ENCODE results near the gene ALDH18A1.
"Not testable (repeated sequence)": the region's sequence is repeated elsewhere in the genome, so short reads cannot be mapped to it uniquely, and the experiment has no call there.

The ALDH18A1 gene

DNA sequence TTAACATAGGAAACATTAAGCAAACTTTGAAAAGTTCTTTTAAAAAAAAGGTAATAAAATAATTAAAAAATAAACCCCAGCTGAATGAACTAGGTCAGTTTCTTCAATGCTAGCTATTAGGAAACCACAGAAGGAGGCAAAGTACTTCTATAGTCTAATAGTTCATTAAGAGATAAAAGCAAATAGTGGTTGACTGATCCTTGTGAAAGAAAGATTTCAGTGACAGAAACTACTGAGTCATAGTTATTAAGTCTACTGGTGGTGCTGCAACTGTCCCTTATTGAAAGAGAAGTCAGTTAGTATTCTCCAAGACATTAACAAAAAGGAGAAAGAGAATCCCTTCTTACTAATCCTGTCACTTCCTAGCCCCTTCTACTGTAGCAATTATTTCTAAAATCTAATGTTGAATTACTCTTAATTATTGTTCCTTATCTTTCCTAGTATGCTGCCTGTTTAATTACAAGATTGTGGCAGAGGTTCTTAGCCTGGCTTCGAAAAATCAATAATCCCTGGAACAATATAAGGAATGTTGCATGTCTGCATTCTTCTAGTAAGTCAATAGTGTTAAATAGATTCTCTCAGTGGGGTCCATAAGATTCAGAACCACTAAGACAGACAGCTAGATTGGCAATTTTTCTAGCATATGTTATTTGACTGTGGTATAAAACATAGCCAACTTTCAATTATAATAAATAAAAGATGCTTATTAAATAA, 19.0 kb upstream of the ALDH18A1 start:
- FAIRE-seq: no peak
- no peak for TF ChIP-seq TAF1 (IDR thresholded peaks at IDR 0.05; ENCODE audit: low read depth, low read length)
- no peak for TF ChIP-seq SPI1 (IDR thresholded peaks at IDR 0.05; ENCODE audit: low read depth, low read length)
- no peak for TF ChIP-seq POLR2A (IDR thresholded peaks at IDR 0.05; ENCODE audit: low read depth, low read length)
- no peak for TF ChIP-seq POU2F2 (IDR thresholded peaks at IDR 0.05; ENCODE audit: low read depth, low read length)
- TF ChIP-seq PAX5 (IDR thresholded peaks at IDR 0.05; ENCODE audit: insufficient read depth, low read length, severe bottlenecking): no peak
- no peak for TF ChIP-seq POLR2AphosphoS5 (IDR thresholded peaks at IDR 0.05; ENCODE audit: low read depth, low read length)
- DNase-seq (ENCODE audit: insufficient read length, low spot score): no peak

DNA sequence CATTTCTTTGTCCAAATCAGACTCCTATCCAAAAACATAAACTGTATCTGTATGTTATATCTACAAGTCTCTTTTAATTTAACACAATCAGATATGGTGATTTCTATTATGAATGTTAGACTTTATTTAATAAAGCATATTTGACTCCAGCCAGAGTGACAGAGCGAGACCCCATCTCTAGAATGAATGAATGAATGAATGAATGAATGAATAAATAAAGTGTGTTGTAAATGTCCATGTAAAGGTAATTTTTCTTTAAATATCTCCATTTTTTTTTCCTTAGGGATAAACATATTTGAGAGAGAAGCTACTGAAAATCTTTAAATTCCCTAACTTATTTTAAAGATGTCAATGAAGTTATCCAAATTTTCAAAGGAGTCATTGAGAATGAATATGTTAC, 18.1 kb upstream of the ALDH18A1 start:
- FAIRE-seq: no peak
- DNase-seq (ENCODE audit: insufficient read length, low spot score): no peak
- TF ChIP-seq TAF1 (IDR thresholded peaks at IDR 0.05; ENCODE audit: low read depth, low read length) (no peak), POU2F2 (IDR thresholded peaks at IDR 0.05; ENCODE audit: low read depth, low read length) (no peak), POLR2A (IDR thresholded peaks at IDR 0.05; ENCODE audit: low read depth, low read length) (no peak), SPI1 (IDR thresholded peaks at IDR 0.05; ENCODE audit: low read depth, low read length) (no peak), PAX5 (IDR thresholded peaks at IDR 0.05; ENCODE audit: insufficient read depth, low read length, severe bottlenecking) (no peak), POLR2AphosphoS5 (IDR thresholded peaks at IDR 0.05; ENCODE audit: low read depth, low read length) (no peak)

GRCh38 chr10:95672641-95673040, 16.1 kb upstream of the ALDH18A1 start:
- DNase-seq (ENCODE audit: insufficient read length, low spot score); FAIRE-seq: not testable (repeated sequence)

GRCh38 chr10:95664543-95664942, 8.0 kb upstream of the ALDH18A1 start:
- FAIRE-seq (no peak), DNase-seq (ENCODE audit: insufficient read length, low spot score) (no peak)

DNA sequence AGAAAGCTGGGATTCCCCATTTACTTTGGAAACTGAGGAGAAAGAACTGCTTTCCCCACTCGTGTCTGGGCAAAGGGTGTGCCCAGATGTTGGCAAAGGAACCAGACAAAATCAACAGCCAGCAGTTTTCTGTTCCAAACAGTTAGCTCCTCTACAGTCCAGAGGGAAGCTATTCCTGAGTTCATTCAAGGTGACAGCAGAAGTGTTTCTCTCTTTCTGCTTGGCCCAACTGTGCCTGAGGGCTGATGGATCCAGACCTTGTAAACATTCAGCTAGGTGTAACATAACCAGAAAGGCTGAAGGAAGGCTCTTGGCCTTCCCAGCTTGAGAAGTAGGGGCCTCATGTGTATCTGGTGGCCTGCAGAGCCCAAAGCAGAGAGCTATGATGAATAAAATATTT, 7.0 kb upstream of the ALDH18A1 start:
- FAIRE-seq (no peak), DNase-seq (ENCODE audit: insufficient read length, low spot score) (no peak)
- no peak for TF ChIP-seq POU2F2 (IDR thresholded peaks at IDR 0.05; ENCODE audit: low read depth, low read length)
- TF ChIP-seq SPI1 (IDR thresholded peaks at IDR 0.05; ENCODE audit: low read depth, low read length): no peak
- no peak for TF ChIP-seq POLR2A (IDR thresholded peaks at IDR 0.05; ENCODE audit: low read depth, low read length)
- no peak for TF ChIP-seq TAF1 (IDR thresholded peaks at IDR 0.05; ENCODE audit: low read depth, low read length)
- no peak for TF ChIP-seq POLR2AphosphoS5 (IDR thresholded peaks at IDR 0.05; ENCODE audit: low read depth, low read length)
- no peak for TF ChIP-seq PAX5 (IDR thresholded peaks at IDR 0.05; ENCODE audit: insufficient read depth, low read length, severe bottlenecking)

More at GRCh38 chr10:95664543-95664942, 8.0 kb upstream of the ALDH18A1 start:
- TF ChIP-seq PAX5 (IDR thresholded peaks at IDR 0.05; ENCODE audit: insufficient read depth, low read length, severe bottlenecking) (no peak), SPI1 (IDR thresholded peaks at IDR 0.05; ENCODE audit: low read depth, low read length) (no peak), POU2F2 (IDR thresholded peaks at IDR 0.05; ENCODE audit: low read depth, low read length) (no peak), POLR2A (IDR thresholded peaks at IDR 0.05; ENCODE audit: low read depth, low read length) (no peak), TAF1 (IDR thresholded peaks at IDR 0.05; ENCODE audit: low read depth, low read length) (no peak), POLR2AphosphoS5 (IDR thresholded peaks at IDR 0.05; ENCODE audit: low read depth, low read length) (no peak)

- no peak for TF ChIP-seq POU2F2 (IDR thresholded peaks at IDR 0.05; ENCODE audit: low read depth, low read length)
- no peak for TF ChIP-seq POLR2AphosphoS5 (IDR thresholded peaks at IDR 0.05; ENCODE audit: low read depth, low read length)
- TF ChIP-seq PAX5 (IDR thresholded peaks at IDR 0.05; ENCODE audit: insufficient read depth, low read length, severe bottlenecking): no peak
- FAIRE-seq (no peak), DNase-seq (ENCODE audit: insufficient read length, low spot score) (no peak)
Measured at GRCh38 chr10:95661818-95662217, 5.3 kb upstream of the ALDH18A1 start.

DNA sequence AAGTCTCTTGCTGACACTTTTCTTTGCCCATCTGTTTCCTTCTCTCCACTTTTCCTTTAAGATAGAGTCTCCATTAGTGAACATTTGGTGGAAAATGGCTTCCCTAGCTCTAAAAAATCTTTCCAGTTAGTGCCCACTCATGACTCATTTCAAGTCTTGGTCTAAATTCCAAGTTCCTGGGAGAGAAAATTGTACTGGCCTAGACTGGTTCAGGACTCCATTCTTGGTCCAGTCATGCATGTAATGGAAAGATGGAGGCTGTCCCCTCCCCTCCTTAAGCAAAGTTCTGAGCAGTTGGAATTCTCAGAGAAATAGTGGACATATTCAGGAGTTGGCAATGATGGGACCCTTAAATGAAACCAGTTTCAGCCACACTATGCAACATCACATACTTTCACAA, 3.8 kb upstream of the ALDH18A1 start:
- DNase-seq (ENCODE audit: insufficient read length, low spot score) (no peak), FAIRE-seq (no peak)
- TF ChIP-seq TAF1 (IDR thresholded peaks at IDR 0.05; ENCODE audit: low read depth, low read length): no peak

- TF ChIP-seq PAX5 (IDR thresholded peaks at IDR 0.05; ENCODE audit: insufficient read depth, low read length, severe bottlenecking) (no peak), POLR2AphosphoS5 (IDR thresholded peaks at IDR 0.05; ENCODE audit: low read depth, low read length) (no peak), POU2F2 (IDR thresholded peaks at IDR 0.05; ENCODE audit: low read depth, low read length) (no peak), SPI1 (IDR thresholded peaks at IDR 0.05; ENCODE audit: low read depth, low read length) (no peak), TAF1 (IDR thresholded peaks at IDR 0.05; ENCODE audit: low read depth, low read length) (no peak), POLR2A (IDR thresholded peaks at IDR 0.05; ENCODE audit: low read depth, low read length) (no peak)
Measured at GRCh38 chr10:95657250-95657649, 739 bp upstream of the ALDH18A1 start.

GRCh38 chr10:95655571-95656290, 780 bp downstream of the ALDH18A1 start:
- DNase-seq (ENCODE audit: insufficient read length, low spot score) (no peak), FAIRE-seq (peak; percentile 82)
- TF ChIP-seq POLR2AphosphoS5 (IDR thresholded peaks at IDR 0.05; ENCODE audit: low read depth, low read length) (no peak), TAF1 (IDR thresholded peaks at IDR 0.05; ENCODE audit: low read depth, low read length) (no peak), POU2F2 (IDR thresholded peaks at IDR 0.05; ENCODE audit: low read depth, low read length) (no peak), PAX5 (IDR thresholded peaks at IDR 0.05; ENCODE audit: insufficient read depth, low read length, severe bottlenecking) (no peak), POLR2A (IDR thresholded peaks at IDR 0.05; ENCODE audit: low read depth, low read length) (no peak; the same call in 1 of the 2 replicates), SPI1 (IDR thresholded peaks at IDR 0.05; ENCODE audit: low read depth, low read length) (no peak)

More at GRCh38 chr10:95657250-95657649, 739 bp upstream of the ALDH18A1 start:
- DNase-seq (ENCODE audit: insufficient read length, low spot score): no peak
- FAIRE-seq: no peak

DNA sequence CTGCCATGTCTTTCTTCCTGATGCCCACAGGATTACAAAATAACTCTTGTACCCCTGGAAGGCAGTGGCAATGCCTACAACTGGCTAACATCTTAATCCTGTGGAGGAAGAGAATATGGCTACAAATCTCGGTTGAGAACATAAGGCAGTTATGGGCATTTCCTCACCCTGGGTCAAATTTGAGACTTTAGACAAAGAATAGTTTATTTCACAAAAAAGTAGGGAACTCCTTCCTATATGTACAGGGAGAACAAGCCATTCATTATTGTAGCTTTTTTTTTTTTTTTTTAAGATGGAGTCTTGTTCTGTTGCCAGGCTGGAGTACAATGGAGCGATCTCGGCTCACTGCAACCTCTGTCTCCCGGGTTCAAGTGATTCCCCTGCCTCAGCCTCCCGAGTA, 2.6 kb downstream of the ALDH18A1 start:
- no peak for TF ChIP-seq SPI1 (IDR thresholded peaks at IDR 0.05; ENCODE audit: low read depth, low read length)
- TF ChIP-seq TAF1 (IDR thresholded peaks at IDR 0.05; ENCODE audit: low read depth, low read length): no peak
- TF ChIP-seq PAX5 (IDR thresholded peaks at IDR 0.05; ENCODE audit: insufficient read depth, low read length, severe bottlenecking): no peak
- no peak for TF ChIP-seq POLR2A (IDR thresholded peaks at IDR 0.05; ENCODE audit: low read depth, low read length)
- TF ChIP-seq POU2F2 (IDR thresholded peaks at IDR 0.05; ENCODE audit: low read depth, low read length): no peak
- no peak for TF ChIP-seq POLR2AphosphoS5 (IDR thresholded peaks at IDR 0.05; ENCODE audit: low read depth, low read length)
- DNase-seq (ENCODE audit: insufficient read length, low spot score): no peak
- no peak for FAIRE-seq
